Panc1 (cell line): Measurements from ENCODE around the gene KLHDC8A. TPM values are rescaled to one million over a fixed set of nuclear protein-coding genes. Genes with fewer than 3 reads are reported as not detected.
A peak's percentile ranks its signal among the peaks of the same experiment; 100 is the strongest.

Source experiments
- ATAC-seq: fragments of 200-7000 bp; cut with Tn5 transposase; 2 replicates; pipeline ENCODE4 v1.9.1; 2020; ENCODE audit warnings: mild to moderate bottlenecking, moderate library complexity
- BruUV-seq: library from RNA; stranded (reverse); fragments of 400-500 nt; replicated peaks from 2 replicates; lab custom pipeline; 2021; lab: Mats Ljungman, UMichigan
- CTCF ChIA-PET: fragments of 300-600 bp; sonication (Branson Sonifier 250); formaldehyde crosslinking; loops from one replicate; lab custom pipeline; 2022; ENCODE audit warnings: antibody characterized with exemption; lab: Charles Lee
- POLR2A ChIA-PET: fragments of 300-600 bp; sonication (Branson Sonifier 250); formaldehyde crosslinking; loops from one replicate; lab custom pipeline; 2022; ENCODE audit warnings: antibody characterized with exemption; lab: Charles Lee
- DNase-seq: peaks from one replicate; pipeline ENCODE4 v3.0.0-alpha.2; 2010; ENCODE audit warnings: low read depth, low spot score
- H3K27ac ChIP-seq: 2 replicates; pipeline ENCODE4 v1.5.1; 2011; ENCODE audit warnings: mild to moderate bottlenecking, low read length, inconsistent platforms
- H3K27me3 ChIP-seq: fragments of 200-500 bp; sonication (Bioruptor generic); 2 replicates; pipeline ENCODE4 v1.6.0; 2014; ENCODE audit warnings: low read length, inconsistent platforms; ENCODE audit not compliant: control insufficient read depth, insufficient read depth
- H3K36me3 ChIP-seq: fragments of 200-500 bp; sonication (Bioruptor generic); 2 replicates; pipeline ENCODE4 v1.5.1; 2014; ENCODE audit warnings: inconsistent platforms, mild to moderate bottlenecking, low read length, moderate library complexity; ENCODE audit not compliant: control insufficient read depth, insufficient read depth
- H3K4me1 ChIP-seq: 2 replicates; pipeline ENCODE4 v1.5.1; 2011; ENCODE audit warnings: inconsistent platforms, mild to moderate bottlenecking, low read length, moderate library complexity; ENCODE audit not compliant: control insufficient read depth, insufficient read depth
- H3K4me3 ChIP-seq, 2 experiments: 2 replicates each; pipeline ENCODE4 v1.5.1; 2011 to 2012; ENCODE audit warnings: low read depth in 2 of 2, low read length in 2 of 2, mild to moderate bottlenecking in 2 of 2, inconsistent platforms in 1 of 2, moderate library complexity in 1 of 2
- H3K9me3 ChIP-seq: fragments of 200-500 bp; sonication (Bioruptor generic); 2 replicates; pipeline ENCODE4 v1.5.1; 2014; ENCODE audit warnings: low read depth, mild to moderate bottlenecking, inconsistent platforms, low read length, moderate library complexity; ENCODE audit not compliant: control insufficient read depth, insufficient read depth
- POLR2AphosphoS5 ChIP-seq: IDR thresholded peaks from 2 replicates; pipeline ENCODE4 v1.6.1; 2012; ENCODE audit warnings: mild to moderate bottlenecking, low read depth, low read length, moderate library complexity
- SIN3A ChIP-seq: IDR thresholded peaks from 2 replicates; pipeline ENCODE4 v1.6.1; 2012; ENCODE audit warnings: low read depth, mild to moderate bottlenecking, low read length, moderate library complexity, borderline replicate concordance; ENCODE audit not compliant: insufficient read depth
- TCF7L2 ChIP-seq: IDR thresholded peaks from 2 replicates; pipeline ENCODE4 v1.6.1; 2011; ENCODE audit warnings: mild to moderate bottlenecking, low read depth, low read length, inconsistent platforms
- in situ Hi-C: cut with HindIII; loops from 2 replicates; pipeline ENCODE4 v1.10.0; 2016; ENCODE audit warnings: low sequenced_read_pairs, low pct_unique_long_range_greater_than_20kb
- intact Hi-C: fragments of 100-400 bp; cut with micrococcal nuclease; formaldehyde crosslinking; loops from one replicate; pipeline ENCODE4 v1.10.0; 2022; ENCODE audit not compliant: unreplicated experiment
- total RNA-seq: library from RNA; stranded (reverse); gene quantifications from one replicate; pipeline ENCODE4 v1.2.1, GENCODE V29; 2021; ENCODE audit not compliant: unreplicated experiment
- TF ChIP-seq, protein P1 (sequence below): fragments of 450-650 bp; IDR thresholded peaks from 2 replicates; pipeline ENCODE4 v1.5.1; 2017; ENCODE audit warnings: mild to moderate bottlenecking
- TF ChIP-seq, protein P2 (sequence below), 2 experiments: IDR thresholded peaks; 2 replicates each; pipeline ENCODE4 v1.6.1; 2011 to 2012; ENCODE audit warnings: low read depth in 2 of 2, control low read depth in 1 of 2, low read length in 1 of 2, mild to moderate bottlenecking in 1 of 2, moderate library complexity in 1 of 2; ENCODE audit not compliant: insufficient read depth in 1 of 2

The KLHDC8A gene
- total RNA-seq, 1 experiment from 2014 or later: 0.31 TPM

DNA sequence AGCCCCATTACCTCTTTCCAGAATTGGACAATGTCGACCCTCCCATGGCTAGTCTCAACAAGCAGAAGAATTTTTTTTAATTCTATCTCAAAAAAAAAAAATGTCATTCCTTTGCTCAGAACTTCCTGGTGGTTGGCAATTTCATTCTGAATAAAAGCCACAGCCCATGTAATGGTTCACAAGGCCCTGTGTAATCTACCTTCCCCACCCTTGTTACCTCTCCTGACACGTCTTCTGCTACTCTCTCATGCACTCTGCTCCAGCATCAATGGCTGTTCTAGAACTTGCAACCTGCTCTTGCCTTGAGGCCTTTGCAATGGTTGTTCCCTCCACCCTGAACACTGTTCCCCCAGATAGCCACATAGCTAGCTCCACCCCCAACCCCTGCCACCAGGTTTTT, 60.6 kb downstream of the KLHDC8A start:
- in situ Hi-C loops: no loop called here
- Histone ChIP-seq H3K4me1 (peaks cover 57% of the 10 kb centered on the region), H3K27me3 (no peaks in the 10 kb centered on the region), H3K36me3 (no peaks in the 10 kb centered on the region), H3K9me3 (no peaks in the 10 kb centered on the region), H3K27ac (peak overlapping the region; percentile 86), H3K4me3 (no peak overlapping the region)
- TF ChIP-seq, protein P1, sequence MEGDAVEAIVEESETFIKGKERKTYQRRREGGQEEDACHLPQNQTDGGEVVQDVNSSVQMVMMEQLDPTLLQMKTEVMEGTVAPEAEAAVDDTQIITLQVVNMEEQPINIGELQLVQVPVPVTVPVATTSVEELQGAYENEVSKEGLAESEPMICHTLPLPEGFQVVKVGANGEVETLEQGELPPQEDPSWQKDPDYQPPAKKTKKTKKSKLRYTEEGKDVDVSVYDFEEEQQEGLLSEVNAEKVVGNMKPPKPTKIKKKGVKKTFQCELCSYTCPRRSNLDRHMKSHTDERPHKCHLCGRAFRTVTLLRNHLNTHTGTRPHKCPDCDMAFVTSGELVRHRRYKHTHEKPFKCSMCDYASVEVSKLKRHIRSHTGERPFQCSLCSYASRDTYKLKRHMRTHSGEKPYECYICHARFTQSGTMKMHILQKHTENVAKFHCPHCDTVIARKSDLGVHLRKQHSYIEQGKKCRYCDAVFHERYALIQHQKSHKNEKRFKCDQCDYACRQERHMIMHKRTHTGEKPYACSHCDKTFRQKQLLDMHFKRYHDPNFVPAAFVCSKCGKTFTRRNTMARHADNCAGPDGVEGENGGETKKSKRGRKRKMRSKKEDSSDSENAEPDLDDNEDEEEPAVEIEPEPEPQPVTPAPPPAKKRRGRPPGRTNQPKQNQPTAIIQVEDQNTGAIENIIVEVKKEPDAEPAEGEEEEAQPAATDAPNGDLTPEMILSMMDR: no peak
- no peak for TF ChIP-seq SIN3A
- no peak for TF ChIP-seq TCF7L2
- TF ChIP-seq POLR2AphosphoS5: no peak
- TF ChIP-seq, protein P2, sequence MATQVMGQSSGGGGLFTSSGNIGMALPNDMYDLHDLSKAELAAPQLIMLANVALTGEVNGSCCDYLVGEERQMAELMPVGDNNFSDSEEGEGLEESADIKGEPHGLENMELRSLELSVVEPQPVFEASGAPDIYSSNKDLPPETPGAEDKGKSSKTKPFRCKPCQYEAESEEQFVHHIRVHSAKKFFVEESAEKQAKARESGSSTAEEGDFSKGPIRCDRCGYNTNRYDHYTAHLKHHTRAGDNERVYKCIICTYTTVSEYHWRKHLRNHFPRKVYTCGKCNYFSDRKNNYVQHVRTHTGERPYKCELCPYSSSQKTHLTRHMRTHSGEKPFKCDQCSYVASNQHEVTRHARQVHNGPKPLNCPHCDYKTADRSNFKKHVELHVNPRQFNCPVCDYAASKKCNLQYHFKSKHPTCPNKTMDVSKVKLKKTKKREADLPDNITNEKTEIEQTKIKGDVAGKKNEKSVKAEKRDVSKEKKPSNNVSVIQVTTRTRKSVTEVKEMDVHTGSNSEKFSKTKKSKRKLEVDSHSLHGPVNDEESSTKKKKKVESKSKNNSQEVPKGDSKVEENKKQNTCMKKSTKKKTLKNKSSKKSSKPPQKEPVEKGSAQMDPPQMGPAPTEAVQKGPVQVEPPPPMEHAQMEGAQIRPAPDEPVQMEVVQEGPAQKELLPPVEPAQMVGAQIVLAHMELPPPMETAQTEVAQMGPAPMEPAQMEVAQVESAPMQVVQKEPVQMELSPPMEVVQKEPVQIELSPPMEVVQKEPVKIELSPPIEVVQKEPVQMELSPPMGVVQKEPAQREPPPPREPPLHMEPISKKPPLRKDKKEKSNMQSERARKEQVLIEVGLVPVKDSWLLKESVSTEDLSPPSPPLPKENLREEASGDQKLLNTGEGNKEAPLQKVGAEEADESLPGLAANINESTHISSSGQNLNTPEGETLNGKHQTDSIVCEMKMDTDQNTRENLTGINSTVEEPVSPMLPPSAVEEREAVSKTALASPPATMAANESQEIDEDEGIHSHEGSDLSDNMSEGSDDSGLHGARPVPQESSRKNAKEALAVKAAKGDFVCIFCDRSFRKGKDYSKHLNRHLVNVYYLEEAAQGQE (IDR thresholded peaks at IDR 0.05; ENCODE audit: insufficient read depth in 1 of 2, low read depth in 2 of 2, low read length in 1 of 2): no peak
- DNase-seq (no peak), ATAC-seq (no peak)
- ChIA-PET CTCF (interaction anchor here (0.7 kb wide), 1 partner anchor 19 kb away, joined by 3 read pairs; no protein-coding TSS in a partner anchor), POLR2A (interaction anchor here (0.7 kb wide), 1 partner anchor 414 kb away, joined by 5 read pairs; no protein-coding TSS in a partner anchor)
- intact Hi-C loops: no loop called here
- BruUV-seq: no TSS peak

DNA sequence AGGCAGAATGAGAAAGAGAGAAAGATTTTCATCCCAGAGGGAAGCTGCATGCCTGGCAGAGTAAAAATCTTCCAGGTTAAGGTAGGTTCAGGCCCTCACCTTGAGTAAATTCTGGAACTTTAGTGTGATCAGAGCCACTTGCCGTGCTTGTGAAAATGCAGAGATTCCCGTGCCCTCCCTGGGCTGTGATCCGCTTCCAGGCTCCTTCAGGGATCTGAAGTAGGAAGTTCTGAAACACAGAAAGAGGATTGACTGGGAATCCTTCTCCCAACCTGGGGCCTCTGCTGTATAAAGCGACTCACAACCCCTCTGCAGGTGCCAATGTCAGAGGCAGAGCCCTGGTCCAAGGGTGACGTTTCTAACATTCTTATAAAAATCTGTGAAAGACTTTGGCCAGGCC, 61.8 kb downstream of the KLHDC8A start:
- ChIA-PET POLR2A (interaction anchor here (0.7 kb wide), 1 partner anchor 483 kb away, joined by 3 read pairs; no protein-coding TSS in a partner anchor), CTCF (interaction anchor here (0.8 kb wide), 1 partner anchor 21 kb away, joined by 5 read pairs; no protein-coding TSS in a partner anchor)
- Histone ChIP-seq H3K27me3 (no peaks in the 10 kb centered on the region), H3K4me3 (no peak overlapping the region; a peak in 1 of 4 replicates), H3K36me3 (no peaks in the 10 kb centered on the region), H3K9me3 (no peaks in the 10 kb centered on the region), H3K27ac (peak overlapping the region; percentile 86), H3K4me1 (peaks cover 46% of the 10 kb centered on the region)
- DNase-seq: no peak
- in situ Hi-C loops: no loop called here
- intact Hi-C loops: no loop called here
- no peak for ATAC-seq
- BruUV-seq: no TSS peak
- TF ChIP-seq POLR2AphosphoS5 (no peak), SIN3A (no peak), TCF7L2 (no peak)
- TF ChIP-seq, protein P1: no peak
- TF ChIP-seq, protein P2 (IDR thresholded peaks at IDR 0.05; ENCODE audit: insufficient read depth in 1 of 2, low read depth in 2 of 2, low read length in 1 of 2): no peak
